Gastrocnemius medialis (tissue), 4 donors: ENCODE results near the gene RAB44.

Source experiments
- POLR2A ChIP-seq, 2 donors: fragments of 450-650 bp; IDR thresholded peaks; one replicate each; pipeline ENCODE4 v1.6.1; 2017; ENCODE audit warnings: antibody characterized with exemption in 2 of 2, mild to moderate bottlenecking in 2 of 2, moderate library complexity in 2 of 2
- TF ChIP-seq, protein P1 (sequence below), 5 experiments: fragments of 450-650 bp in 3 of 5; fragments of 200-600 bp in 2 of 5; sonication (generic) in 2 of 5; IDR thresholded peaks in 4 of 5; conservative IDR thresholded peaks in 1 of 5; 1 replicate in 4 of 5; 2 replicates in 1 of 5; pipeline ENCODE4 v1.5.1; 2016 to 2019; ENCODE audit warnings: antibody characterized with exemption in 5 of 5, mild to moderate bottlenecking in 3 of 5, moderate library complexity in 3 of 5

DNA sequence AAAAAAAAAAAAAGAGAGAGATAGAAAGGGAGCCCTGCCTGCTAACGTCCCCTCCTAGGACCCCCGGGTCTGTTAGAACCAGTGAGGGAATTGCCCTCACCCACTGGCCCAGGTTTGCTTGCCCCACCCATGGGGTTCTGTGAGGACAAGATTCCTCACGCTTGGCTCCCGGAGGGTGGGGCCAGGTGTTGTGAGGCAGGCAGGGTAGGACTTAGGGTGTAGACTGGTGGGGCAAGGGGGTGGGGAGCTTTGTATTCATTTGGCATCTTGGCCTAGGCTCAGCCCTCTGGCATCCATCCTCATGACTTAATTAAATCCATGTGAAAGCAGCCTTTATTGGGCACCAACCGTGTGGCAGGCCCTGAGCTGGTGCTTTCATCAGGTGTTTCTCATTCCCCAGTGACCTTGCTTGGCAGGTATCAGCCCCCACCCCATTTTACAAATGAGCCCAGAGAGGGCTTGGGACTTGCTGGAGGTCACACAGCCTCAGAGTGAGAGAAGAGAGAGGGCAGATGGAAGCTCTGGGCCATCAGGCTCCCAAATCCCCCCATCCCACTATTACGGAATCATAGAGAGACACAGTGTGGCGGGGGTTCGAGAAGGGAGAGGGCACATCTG, 19.0 kb downstream of the RAB44 start:
- no peak for TF ChIP-seq POLR2A (IDR thresholded peaks at IDR 0.05)
- TF ChIP-seq, protein P1, sequence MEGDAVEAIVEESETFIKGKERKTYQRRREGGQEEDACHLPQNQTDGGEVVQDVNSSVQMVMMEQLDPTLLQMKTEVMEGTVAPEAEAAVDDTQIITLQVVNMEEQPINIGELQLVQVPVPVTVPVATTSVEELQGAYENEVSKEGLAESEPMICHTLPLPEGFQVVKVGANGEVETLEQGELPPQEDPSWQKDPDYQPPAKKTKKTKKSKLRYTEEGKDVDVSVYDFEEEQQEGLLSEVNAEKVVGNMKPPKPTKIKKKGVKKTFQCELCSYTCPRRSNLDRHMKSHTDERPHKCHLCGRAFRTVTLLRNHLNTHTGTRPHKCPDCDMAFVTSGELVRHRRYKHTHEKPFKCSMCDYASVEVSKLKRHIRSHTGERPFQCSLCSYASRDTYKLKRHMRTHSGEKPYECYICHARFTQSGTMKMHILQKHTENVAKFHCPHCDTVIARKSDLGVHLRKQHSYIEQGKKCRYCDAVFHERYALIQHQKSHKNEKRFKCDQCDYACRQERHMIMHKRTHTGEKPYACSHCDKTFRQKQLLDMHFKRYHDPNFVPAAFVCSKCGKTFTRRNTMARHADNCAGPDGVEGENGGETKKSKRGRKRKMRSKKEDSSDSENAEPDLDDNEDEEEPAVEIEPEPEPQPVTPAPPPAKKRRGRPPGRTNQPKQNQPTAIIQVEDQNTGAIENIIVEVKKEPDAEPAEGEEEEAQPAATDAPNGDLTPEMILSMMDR (IDR thresholded peaks at IDR 0.05 in 4 of 5, conservative IDR thresholded peaks at IDR 0.05 in 1 of 5): no peak
